GM18511 (cell line): ENCODE measurements around the gene FAM53B.

Experiments
- ATAC-seq: cut with Tn5 transposase; IDR thresholded peaks from one replicate; pipeline ENCODE4 v1.9.1; 2021; ENCODE audit warnings: mild to moderate bottlenecking, moderate library complexity; ENCODE audit not compliant: unreplicated experiment

The FAM53B gene

GRCh38 chr10:124728830-124729661 lies 15.1 kb downstream of the FAM53B start:
- no peak for ATAC-seq

DNA sequence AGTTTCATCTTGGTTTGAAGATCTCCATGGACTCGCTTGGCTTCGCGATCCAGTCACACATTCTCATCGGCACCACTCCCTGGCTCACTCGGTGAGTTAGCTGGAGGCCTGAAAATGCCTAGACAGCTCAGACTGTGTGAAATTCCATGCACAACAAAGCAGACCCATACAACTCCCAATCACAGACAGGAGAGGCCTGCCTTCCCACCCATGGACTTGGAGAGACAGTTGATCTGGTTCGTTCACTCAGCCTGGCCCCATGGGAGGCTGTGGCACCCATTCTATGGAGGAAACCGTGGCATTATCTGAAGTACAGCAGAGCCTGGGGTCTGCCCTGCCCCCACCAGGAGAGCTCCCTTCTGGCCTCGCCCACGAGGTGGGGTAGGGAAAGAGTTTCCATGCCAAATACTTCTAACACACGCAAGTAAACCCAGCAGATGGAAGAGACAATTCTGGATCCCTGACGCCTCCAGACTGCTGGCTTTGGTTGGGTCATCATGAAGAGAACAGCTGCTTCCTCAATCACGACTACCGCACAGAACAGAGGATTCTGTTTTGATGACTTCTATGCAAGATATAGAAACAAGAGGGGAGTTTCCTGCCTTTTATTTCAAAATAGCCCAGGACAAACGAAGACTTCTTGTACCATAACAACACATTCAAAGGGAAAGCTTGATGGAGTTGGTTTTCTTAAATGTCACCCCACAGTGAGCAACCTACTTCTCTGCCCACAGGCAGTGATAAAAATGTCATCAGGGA lies 15.9 kb downstream of the FAM53B start:
- ATAC-seq, result no peak

DNA sequence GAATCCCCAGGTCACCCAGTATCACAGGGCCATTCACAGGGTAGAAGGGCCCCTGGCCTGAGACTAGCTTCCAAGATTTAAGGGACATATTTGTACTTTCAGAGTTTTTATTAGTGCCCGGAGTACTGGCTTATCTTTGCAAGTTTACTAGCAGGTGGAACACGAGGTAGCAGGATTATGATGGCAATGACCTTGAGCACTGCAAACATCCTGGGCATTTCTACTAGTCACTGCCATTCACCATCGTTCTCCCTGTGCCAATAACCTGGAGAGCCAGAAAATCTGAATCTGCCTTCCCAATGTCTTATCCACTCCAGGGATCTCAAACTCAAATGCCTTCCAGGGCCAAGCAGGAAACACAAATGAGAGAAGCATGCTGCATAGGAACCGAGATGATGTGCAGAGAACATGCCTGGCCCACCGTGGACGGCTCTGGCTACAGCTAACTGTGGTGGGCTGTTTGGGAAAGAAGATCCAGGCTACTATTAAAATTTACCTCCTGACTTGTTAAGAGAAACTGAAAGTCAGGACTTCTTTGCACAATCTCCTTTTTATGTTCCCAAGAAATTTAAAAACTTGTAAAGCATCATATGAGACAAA lies 16.7 kb downstream of the FAM53B start:
- no peak for ATAC-seq

- ATAC-seq, result no peak
Measured at GRCh38 chr10:124725791-124726190, 18.4 kb downstream of the FAM53B start.

GRCh38 chr10:124725171-124725631 lies 19.0 kb downstream of the FAM53B start:
- ATAC-seq, result no peak

- no peak for ATAC-seq
Measured at GRCh38 chr10:124724279-124725027, 19.7 kb downstream of the FAM53B start.

DNA sequence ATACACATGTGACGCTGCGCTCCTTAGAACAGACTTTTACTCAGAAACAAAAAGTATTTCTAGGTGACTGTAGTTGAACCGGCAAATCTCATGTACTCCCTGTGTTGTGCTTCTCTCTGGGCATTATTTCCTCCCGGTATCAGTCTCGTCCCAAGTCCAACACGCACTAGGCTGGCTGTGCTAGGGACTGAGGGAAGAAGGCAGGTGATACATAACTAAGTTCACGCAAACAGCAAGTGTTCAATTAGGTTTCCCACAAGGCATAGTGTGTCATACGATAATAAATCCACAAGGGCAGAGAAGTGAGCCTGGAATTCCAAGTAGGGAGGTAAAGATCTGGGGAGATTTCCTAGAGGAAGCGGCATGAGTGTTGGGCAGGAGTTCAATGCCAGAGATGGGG lies 20.4 kb downstream of the FAM53B start:
- no peak for ATAC-seq

DNA sequence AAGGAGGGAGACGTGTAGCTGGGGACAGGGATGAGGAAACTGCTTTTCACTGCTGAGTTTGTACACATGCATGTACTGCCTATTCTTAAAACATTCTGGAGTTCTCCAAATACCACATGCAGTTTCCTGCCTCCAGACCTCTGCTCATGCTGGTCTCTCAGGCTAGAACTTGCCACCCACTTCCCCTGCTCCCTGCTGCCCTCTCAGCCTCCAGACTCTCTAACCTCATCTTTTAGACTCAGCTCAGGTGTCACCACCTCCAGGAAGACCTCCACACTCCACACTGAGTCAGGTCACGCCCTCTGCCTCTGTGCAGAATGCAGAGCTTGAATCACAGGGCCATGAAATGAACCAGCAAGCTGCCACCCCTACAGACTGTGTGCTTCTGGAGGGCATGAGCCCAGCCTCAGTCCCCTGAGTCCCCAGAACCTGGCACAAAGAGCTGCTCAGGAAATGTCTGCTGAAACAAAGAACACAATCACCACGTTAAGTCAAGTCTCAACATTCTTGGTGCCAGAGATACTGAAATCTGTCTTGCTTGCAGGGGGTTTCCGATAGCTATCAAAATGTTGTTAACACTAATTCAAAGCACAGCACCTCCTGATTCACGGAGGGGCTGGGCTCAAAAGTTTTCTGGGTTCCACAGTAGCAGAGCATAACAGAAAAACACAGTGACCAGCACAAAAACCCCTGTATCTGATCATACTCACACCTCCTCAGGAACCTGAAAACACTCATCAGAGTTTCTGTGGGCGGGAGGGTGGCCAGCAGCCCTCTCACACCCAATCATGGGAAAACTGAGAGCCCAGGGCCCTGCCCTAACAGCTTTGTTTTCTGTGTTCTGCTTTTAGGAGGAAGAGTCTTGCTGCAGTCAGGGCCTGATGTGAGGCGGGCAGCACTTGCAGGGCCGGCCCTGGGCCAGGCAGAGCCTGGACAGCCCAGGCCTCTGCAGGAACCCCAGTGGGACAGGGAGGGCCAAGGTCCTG lies 21.1 kb downstream of the FAM53B start:
- peak; percentile 71 for ATAC-seq

DNA sequence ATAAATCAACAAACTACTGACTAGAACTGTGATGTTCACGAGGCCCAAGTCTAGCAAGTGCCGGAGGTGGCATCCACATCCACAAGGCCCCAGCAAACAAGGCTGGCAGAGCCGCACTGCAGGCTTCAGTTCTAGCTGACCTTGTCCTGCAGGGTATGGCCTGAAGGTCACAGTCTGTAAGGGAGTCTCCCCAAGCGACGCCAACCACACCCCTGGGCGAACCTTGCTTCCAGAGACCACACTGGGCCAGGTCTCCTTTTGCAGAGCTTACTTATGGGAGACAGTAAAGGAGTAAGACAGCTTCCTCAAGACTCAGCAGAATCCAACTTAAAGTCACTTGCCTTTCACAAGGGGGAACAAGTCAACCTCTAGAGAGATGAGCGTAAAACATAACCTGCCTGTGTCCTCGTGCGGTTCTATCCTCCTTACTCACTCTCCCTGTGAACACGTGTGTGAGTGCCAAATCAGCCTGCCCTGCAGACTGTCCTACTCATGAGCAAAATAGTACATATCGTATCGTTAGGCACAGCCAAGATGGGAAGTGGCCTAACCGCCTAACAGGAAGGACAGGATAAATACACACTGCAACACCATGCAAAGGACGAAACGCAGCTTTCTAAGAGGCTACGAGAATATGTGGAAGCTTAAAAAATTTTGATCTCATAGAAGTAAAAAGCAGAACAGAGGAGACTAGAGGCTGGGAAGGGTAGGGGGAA lies 22.7 kb downstream of the FAM53B start:
- no peak for ATAC-seq

- ATAC-seq, result peak; percentile 51
Measured at GRCh38 chr10:124719213-124719851, 24.8 kb downstream of the FAM53B start.

- ATAC-seq, result peak; percentile 66
Measured at GRCh38 chr10:124717911-124718741, 26.1 kb downstream of the FAM53B start.

DNA sequence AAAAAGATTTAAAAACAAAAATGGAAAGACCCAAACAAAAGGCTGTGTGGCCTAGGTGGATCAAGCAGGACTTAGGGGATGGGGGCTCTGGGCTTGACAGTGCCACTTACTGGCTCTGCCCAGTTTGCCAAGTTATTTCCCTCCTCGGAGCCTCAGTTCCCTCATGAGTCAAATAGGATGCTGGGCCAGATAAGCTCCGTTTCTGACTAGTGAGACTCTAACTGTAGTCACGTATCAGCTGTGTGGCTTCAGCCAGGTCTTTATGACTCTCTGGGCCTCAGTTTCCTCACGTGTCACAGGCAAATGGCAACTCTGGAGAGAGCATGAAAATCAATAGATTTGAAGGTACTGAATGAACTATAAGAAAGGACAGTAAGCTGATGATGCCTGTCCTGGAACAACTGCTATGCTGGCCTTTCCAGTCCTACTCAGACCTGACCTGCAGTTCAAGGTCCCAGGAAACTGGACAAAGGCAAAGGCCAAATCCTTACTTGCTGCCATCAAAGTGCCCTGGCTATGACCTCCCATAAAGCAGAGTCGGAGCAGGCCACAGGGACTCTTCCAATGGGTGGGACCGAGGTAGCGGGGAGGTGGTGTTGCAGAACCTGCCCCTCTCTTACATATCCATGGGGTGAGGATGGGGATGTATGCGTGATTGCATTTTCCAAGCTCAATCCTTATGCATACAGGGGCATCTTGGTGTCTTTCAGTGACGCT lies 27.0 kb downstream of the FAM53B start:
- no peak for ATAC-seq

DNA sequence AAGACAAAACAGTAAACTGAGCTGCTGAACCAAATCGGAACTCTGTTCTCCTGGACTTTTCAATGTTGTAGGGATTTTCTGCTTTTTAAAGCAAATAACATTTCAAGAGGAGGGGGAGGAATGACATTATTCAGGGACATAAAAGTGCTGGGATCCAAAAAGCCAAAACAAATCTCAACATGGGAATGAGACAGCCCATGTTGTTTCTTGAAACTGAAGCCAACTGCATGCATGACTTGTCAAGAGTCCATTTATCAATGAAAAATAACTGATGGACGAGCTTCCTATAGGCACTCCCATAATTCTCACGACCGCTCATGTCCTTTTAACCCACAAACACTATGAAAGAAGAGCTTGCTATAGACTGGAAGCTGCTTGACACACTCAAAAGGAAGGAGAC lies 27.8 kb downstream of the FAM53B start:
- ATAC-seq, result no peak

DNA sequence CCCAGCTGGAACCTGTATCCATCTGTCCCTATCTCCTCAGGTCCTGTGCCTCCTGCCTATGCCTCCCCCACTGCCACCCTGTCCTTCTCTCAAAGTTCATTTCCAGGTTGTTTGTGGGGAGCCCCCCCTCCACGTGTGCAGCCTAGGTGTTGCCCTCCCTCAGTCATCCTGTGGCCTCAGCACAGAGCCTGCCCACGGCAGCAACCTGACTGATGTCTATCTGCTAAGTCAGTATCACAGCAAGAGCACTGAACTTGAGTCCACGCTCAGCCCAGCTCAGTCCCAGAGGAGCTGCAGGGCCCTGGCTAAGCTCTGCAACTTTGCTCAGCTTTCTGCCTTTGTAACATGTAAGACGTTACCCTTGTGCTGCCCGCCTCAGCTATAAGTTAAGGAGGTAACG lies 28.7 kb downstream of the FAM53B start:
- ATAC-seq, result no peak

DNA sequence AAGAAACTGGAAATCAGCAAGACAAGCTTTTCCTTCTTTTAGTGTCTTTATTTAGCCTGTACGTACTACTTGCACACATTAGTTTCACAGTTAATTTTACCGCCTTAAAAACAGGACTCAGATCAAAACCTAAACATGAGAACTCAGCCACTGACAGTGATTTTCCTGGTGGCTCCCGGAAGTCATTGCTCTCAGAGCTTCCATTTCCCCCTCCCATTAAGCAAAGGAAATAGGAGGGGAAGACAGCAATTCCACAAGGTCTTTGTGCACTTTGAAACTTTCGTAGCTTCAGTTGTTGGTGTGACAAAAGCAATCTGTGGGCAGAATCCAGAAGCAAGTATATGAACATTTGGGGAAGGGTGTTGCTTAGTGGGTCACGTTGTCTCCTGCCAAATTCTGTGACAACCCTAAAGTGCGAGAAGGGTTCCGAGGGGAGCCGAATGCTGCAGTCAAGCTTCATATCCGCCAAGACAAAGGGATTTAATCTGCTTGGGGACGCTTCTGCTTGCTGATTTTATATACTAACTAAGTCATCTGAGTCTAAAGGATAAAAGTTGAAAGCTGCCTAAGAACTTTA lies 30.4 kb downstream of the FAM53B start:
- ATAC-seq, result no peak

DNA sequence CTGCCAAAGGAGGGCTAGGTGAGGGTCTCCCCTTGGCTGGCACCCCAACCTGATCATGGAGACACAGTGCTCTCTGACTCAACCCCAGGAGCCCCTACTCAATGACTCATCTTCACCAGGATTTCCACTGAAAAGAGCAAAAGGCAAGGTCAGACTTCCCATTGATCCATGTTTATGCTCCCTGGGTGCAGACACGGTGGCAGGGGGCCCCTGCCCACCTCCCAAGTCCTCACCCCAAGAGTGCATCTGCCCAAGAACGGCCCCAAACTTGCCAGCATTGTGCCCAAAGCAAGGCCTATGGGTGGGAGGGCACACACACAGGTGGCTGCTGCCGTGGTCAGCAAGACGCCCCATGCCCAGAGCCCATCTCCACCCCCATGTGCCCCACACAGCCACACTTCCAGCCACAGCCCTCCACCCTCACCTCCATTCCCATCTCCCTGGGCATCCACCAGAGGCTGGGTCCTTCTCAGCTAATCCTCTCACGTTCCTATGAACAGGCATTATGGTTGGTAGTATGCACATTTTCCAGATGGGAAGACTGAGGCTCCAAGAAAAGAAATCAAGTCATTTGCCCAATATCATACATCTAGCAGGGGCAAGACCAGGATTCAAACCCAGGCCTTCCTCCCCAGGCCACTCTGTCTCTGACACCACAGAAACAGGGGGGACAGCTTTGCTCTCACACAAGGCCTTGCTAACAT lies 31.3 kb downstream of the FAM53B start:
- no peak for ATAC-seq
